Loucy (cell line): ENCODE data around the gene STIM1.

Experiments
- CTCF ChIP-seq: fragments of 200-600 bp; sonication (generic); conservative IDR thresholded peaks from 2 replicates; pipeline ENCODE4 v1.5.1; 2014; ENCODE audit warnings: mild to moderate bottlenecking, antibody characterized with exemption, low read length
- EZH2phosphoT487 ChIP-seq: fragments of 200-600 bp; IDR thresholded peaks from 2 replicates; pipeline ENCODE4 v1.6.1; 2018; ENCODE audit warnings: antibody characterized with exemption, mild to moderate bottlenecking, moderate library complexity, borderline replicate concordance

GRCh38 chr11:3939211-3939610 is 83.7 kb downstream of the STIM1 start:
- TF ChIP-seq CTCF (no peak), EZH2phosphoT487 (no peak)
